ENCODE results near the gene NRIP1.
"Not testable (repeated sequence)": the region's sequence is repeated elsewhere in the genome, so short reads cannot be mapped to it uniquely, and the experiment has no call there.

Gene NRIP1

GRCh38 chr21:14972678-14973077 is 92.1 kb downstream of the NRIP1 start:
- no peak for DNase-seq (ENCODE audit: low read depth)

GRCh38 chr21:14968821-14969220 is 96.0 kb downstream of the NRIP1 start:
- no peak for DNase-seq (ENCODE audit: low read depth)

GRCh38 chr21:14968029-14968428 is 96.8 kb downstream of the NRIP1 start:
- DNase-seq (ENCODE audit: low read depth), result no peak

GRCh38 chr21:14964621-14965020 is 100.2 kb downstream of the NRIP1 start:
- DNase-seq (ENCODE audit: low read depth), result no peak

GRCh38 chr21:14962217-14962616 is 102.6 kb downstream of the NRIP1 start:
- DNase-seq (ENCODE audit: low read depth), result no peak

- no peak for DNase-seq (ENCODE audit: low read depth)
Measured at GRCh38 chr21:14961502-14961901, 103.3 kb downstream of the NRIP1 start.

GRCh38 chr21:14959343-14959742 is 105.5 kb downstream of the NRIP1 start:
- no peak for DNase-seq (ENCODE audit: low read depth)

GRCh38 chr21:14957836-14958235 is 107.0 kb downstream of the NRIP1 start:
- no peak for DNase-seq (ENCODE audit: low read depth)

GRCh38 chr21:14956807-14957206 is 108.0 kb downstream of the NRIP1 start:
- DNase-seq (ENCODE audit: low read depth), result no peak

GRCh38 chr21:14955936-14956520 is 108.8 kb downstream of the NRIP1 start:
- no peak for DNase-seq (ENCODE audit: low read depth)

- no peak for DNase-seq (ENCODE audit: low read depth)
Measured at GRCh38 chr21:14952916-14953315, 111.9 kb downstream of the NRIP1 start.

- no peak for DNase-seq (ENCODE audit: low read depth)
Measured at GRCh38 chr21:14949603-14950002, 115.2 kb downstream of the NRIP1 start.

GRCh38 chr21:14947613-14948160 is 117.1 kb downstream of the NRIP1 start:
- no peak for DNase-seq (ENCODE audit: low read depth)

- DNase-seq (ENCODE audit: low read depth), result no peak
Measured at GRCh38 chr21:14945176-14945575, 119.6 kb downstream of the NRIP1 start.

GRCh38 chr21:14943616-14944015 is 121.2 kb downstream of the NRIP1 start:
- no peak for DNase-seq (ENCODE audit: low read depth)

- no peak for DNase-seq (ENCODE audit: low read depth)
Measured at GRCh38 chr21:14942801-14943490, 121.9 kb downstream of the NRIP1 start.

GRCh38 chr21:14927324-14927723 is 137.5 kb downstream of the NRIP1 start:
- not testable (repeated sequence) for DNase-seq (ENCODE audit: low read depth)

- no peak for DNase-seq (ENCODE audit: low read depth)
Measured at GRCh38 chr21:14926186-14926585, 138.6 kb downstream of the NRIP1 start.

- no peak for DNase-seq (ENCODE audit: low read depth)
Measured at GRCh38 chr21:14923468-14923867, 141.3 kb downstream of the NRIP1 start.

- no peak for DNase-seq (ENCODE audit: low read depth)
Measured at GRCh38 chr21:14922980-14923379, 141.8 kb downstream of the NRIP1 start.

- DNase-seq (ENCODE audit: low read depth), result no peak
Measured at GRCh38 chr21:14918527-14918926, 146.3 kb downstream of the NRIP1 start.

GRCh38 chr21:14917762-14918161 is 147.0 kb downstream of the NRIP1 start:
- DNase-seq (ENCODE audit: low read depth), result no peak

GRCh38 chr21:14916676-14917141 is 148.1 kb downstream of the NRIP1 start:
- DNase-seq (ENCODE audit: low read depth), result no peak

- no peak for DNase-seq (ENCODE audit: low read depth)
Measured at GRCh38 chr21:14913638-14914037, 151.2 kb downstream of the NRIP1 start.

Data from activated T-helper 9 cell treated with anti-CD3 and anti-CD28 coated beads, Interleukin-2, amount 50 U/mL, for 16 hours (primary cell).